Tibial artery (tissue), 4 donors: ENCODE results near the gene HOXC10.

Experiments
- DNase-seq, 2 donors: peaks; one replicate each; pipeline ENCODE4 v3.0.0-alpha.2; 2019
- H3K27ac ChIP-seq, 2 donors: fragments of 200-600 bp; sonication (generic) in 1 of 2; 1 replicate in 1 of 2; 2 replicates in 1 of 2; pipeline ENCODE4 v1.5.1; 2018 to 2019; ENCODE audit warnings: mild to moderate bottlenecking in 1 of 2
- H3K27me3 ChIP-seq, 2 donors: fragments of 200-600 bp; sonication (generic) in 1 of 2; one replicate each; pipeline versions ENCODE4 v1.5.1 to v1.6.0; 2016 to 2019
- H3K36me3 ChIP-seq, 3 donors: fragments of 200-600 bp; sonication (generic) in 2 of 3; one replicate each; pipeline ENCODE4 v1.5.1; 2016 to 2019; ENCODE audit warnings: mild to moderate bottlenecking in 2 of 3
- H3K4me1 ChIP-seq, 4 donors: fragments of 200-600 bp; sonication (generic) in 2 of 4; 1 replicate in 3 of 4; 2 replicates in 1 of 4; pipeline ENCODE4 v1.5.1; 2016 to 2019
- H3K4me3 ChIP-seq, 2 donors: fragments of 200-600 bp; sonication (generic) in 1 of 2; 1 replicate in 1 of 2; 2 replicates in 1 of 2; pipeline ENCODE4 v1.5.1; 2018 to 2019; ENCODE audit warnings: mild to moderate bottlenecking in 2 of 2
- H3K9me3 ChIP-seq, 3 donors: fragments of 200-600 bp; sonication (generic) in 1 of 3; one replicate each; pipeline ENCODE4 v1.5.1; 2016 to 2019
- intact Hi-C: fragments of 100-400 bp; cut with DNase I; formaldehyde crosslinking; loops from one replicate; pipeline ENCODE4 v1.15.0; 2023; ENCODE audit warnings: low total_unique reads
- TF ChIP-seq, protein P1 (sequence below), 2 experiments: fragments of 200-600 bp in 1 of 2; fragments of 450-650 bp in 1 of 2; IDR thresholded peaks; one replicate each; pipeline ENCODE4 v1.5.1; 2017 to 2019; ENCODE audit warnings: antibody characterized with exemption in 2 of 2, mild to moderate bottlenecking in 1 of 2, moderate library complexity in 1 of 2

The HOXC10 gene

DNA sequence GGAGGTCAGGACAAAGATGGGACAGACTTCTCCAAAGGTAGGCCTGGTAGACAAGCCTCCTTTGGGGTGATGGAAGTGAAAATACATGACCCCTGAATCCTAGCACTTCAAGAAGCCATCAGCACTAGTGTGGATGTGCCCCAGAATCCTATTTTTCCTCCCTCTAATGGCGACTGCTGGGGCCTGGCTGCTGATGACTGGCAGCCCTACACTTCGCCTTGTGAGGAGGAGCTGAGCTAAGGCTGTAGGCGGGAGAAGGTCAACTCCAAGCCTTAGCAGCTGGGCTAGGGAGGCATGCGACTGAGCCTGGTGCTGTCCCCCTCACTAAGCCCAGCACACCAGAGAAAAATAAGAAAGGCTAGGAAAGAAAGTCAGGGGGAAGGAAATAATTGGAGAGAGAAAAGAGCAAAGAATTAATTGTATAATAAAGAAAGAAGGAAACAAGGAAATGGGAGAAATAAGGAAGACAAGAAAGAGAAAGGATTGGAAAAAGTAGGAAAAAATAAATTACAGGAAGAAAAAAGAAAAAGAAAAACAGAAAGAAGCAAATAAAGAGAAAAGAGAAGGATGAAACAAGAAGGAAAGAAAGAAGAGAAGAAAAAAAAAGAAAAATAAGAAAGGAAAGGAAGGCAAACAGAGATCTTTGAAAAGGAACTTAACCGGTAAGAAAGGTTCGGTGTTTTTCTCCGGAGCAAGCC is 4.7 kb upstream of the HOXC10 start:
- no peaks in the 10 kb centered on the region for H3K9me3 ChIP-seq
- H3K4me1 ChIP-seq = peaks cover 0 to 66% (median 31%) of the 10 kb centered on the region in 4 donors
- H3K36me3 ChIP-seq = no peaks in the 10 kb centered on the region
- TF ChIP-seq, protein P1, sequence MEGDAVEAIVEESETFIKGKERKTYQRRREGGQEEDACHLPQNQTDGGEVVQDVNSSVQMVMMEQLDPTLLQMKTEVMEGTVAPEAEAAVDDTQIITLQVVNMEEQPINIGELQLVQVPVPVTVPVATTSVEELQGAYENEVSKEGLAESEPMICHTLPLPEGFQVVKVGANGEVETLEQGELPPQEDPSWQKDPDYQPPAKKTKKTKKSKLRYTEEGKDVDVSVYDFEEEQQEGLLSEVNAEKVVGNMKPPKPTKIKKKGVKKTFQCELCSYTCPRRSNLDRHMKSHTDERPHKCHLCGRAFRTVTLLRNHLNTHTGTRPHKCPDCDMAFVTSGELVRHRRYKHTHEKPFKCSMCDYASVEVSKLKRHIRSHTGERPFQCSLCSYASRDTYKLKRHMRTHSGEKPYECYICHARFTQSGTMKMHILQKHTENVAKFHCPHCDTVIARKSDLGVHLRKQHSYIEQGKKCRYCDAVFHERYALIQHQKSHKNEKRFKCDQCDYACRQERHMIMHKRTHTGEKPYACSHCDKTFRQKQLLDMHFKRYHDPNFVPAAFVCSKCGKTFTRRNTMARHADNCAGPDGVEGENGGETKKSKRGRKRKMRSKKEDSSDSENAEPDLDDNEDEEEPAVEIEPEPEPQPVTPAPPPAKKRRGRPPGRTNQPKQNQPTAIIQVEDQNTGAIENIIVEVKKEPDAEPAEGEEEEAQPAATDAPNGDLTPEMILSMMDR (IDR thresholded peaks at IDR 0.05) = no peak
- peak overlapping the region; percentile 93 to 98 for H3K27ac ChIP-seq
- peak overlapping the region; percentile 64 to 84 for H3K4me3 ChIP-seq
- no peaks in the 10 kb centered on the region for H3K27me3 ChIP-seq
- no peak for DNase-seq
- intact Hi-C loops = loop anchor here (5.0 kb wide), 1 partner anchor 222 kb away; no protein-coding TSS in a partner anchor

DNA sequence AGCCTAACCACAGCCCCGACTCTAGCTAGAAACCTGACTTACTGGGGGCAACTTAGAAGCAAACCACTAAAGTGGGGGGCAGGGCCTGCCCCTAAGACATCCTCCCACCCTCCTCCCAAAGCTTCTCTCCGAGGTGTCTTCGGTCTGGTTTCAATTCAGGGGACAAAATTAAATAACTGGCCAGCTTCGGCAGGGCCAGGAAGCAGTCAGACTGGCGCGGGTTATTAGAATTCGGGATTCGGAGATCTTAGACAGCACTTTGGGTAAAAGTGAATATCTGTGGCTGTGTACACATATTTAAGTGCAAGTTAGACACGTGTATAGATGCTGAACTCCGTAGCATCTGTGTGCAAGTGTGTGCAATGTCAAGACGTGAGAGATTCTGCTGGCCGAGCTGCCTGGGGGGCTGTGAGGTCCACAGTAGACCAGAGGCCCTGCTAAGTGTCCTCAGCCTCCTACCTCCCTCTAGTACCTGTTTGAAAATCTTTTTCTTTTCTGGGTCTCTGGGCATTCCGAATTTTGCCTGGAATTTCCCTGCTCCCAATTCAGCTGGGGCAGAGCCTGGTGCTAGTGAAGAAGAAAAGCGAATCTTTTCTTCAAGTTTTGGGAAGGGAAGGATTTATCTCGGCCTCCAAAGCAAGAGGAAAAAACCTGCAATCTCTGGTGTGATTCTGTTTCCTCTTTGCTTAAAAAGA is 4.0 kb upstream of the HOXC10 start:
- Histone ChIP-seq H3K9me3 (no peaks in the 10 kb centered on the region), H3K4me1 (peaks cover 0 to 59% (median 30%) of the 10 kb centered on the region in 4 donors), H3K27me3 (no peaks in the 10 kb centered on the region), H3K27ac (peak overlapping the region; percentile 93 to 98), H3K4me3 (peak overlapping the region; percentile 64 to 84), H3K36me3 (no peaks in the 10 kb centered on the region)
- TF ChIP-seq, protein P1 (IDR thresholded peaks at IDR 0.05) = no peak
- intact Hi-C loops = loop anchor here (5.0 kb wide), 1 partner anchor 221 kb away; no protein-coding TSS in a partner anchor
- no peak for DNase-seq

DNA sequence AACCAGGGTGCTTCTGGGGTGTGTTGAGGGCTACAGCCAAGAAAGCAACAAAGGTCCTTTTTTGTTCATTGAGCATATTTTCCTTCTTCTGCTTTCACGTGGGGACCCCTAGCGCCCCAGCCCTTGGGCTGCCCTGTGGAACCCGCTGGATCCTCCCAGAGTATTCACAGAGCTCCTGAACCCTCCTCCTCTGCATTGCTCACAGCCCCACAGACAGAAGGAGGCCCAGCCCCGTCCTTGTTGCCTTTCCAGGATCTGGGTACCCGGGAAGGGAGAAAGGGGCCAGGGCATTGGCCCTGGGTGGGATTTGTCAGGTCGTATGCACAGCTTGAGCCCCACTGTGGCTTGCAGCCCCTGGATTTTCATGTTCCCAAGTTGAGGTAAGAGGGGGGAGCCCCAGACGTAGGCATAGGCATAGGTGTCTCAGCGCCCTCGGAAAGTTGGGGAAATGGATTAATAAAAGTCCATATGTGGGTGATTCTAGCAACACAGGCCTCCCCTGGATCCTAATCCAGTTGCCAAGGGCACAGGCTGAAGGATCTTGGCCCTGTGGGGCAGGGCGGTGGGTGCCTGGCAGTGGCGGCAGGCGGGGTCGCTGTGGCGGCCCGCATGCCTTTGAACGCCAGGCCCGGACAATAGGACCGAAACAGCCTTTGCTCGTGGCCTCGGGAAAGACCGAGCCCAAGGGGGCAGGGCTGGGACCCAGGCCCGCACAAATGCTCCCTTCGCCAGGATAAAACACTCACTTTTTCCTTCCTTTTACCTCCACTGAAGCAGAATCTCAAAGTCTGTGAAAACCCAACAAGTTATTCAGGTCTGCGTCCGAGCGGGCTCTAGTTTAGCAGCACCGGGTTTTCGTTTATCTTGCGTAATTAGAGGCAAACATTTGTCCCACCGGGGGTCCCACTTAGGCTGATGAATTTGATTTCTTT is 3.0 kb upstream of the HOXC10 start:
- H3K4me1 ChIP-seq = peaks cover 0 to 50% (median 29%) of the 10 kb centered on the region in 4 donors
- no peaks in the 10 kb centered on the region for H3K9me3 ChIP-seq
- no peaks in the 10 kb centered on the region for H3K27me3 ChIP-seq
- intact Hi-C loops = loop anchor here (5.0 kb wide), 1 partner anchor 220 kb away; no protein-coding TSS in a partner anchor
- peak overlapping the region; percentile 64 to 84 for H3K4me3 ChIP-seq
- H3K27ac ChIP-seq = peak overlapping the region; percentile 93 to 98
- TF ChIP-seq, protein P1 (IDR thresholded peaks at IDR 0.05) = no peak
- H3K36me3 ChIP-seq = no peaks in the 10 kb centered on the region
- no peak for DNase-seq

DNA sequence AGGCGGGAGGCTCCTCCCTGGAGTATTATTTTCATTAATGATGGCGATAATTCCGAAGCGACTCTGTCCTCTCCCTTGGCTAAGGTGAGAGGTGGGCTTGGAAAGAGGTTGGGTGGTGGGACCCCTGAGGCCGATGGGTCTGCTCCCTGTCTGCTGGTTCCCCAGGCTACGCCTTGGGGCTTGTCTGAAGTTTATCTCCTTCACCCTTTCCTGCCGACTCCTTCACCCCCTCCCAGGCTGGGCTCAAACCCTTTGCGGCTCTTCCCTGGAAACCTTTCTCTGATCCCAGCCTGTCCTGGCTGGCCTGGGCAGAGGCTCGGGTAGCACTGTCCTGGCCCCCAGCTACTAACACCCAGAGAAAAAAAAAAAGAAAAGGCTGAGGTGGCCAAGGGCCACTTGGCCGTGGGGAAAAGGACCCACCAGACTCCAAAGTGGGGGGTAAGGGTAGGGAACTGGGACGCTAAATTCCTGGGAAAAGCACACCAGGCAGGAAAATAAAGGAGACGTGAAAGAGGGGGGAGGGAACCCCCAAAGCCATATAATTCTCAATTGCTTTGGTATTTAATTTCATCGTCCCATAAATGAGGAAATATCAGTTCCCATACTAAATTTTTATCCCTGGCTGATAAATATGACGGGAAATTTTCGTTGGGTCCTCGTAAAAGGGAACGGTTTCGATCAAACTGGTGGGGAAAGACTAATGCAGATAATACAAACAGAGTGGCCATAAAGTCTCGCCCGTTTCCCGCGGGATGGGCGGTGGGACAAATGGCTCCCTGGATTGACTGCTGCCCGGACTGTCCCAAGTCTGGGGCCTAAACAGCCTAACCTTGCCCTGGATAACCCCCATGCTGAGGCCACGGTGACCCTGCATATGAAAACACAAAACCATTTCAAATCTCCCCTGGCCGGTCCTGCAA is 2.0 kb upstream of the HOXC10 start:
- Histone ChIP-seq H3K27me3 (no peaks in the 10 kb centered on the region), H3K27ac (peak overlapping the region; percentile 93 to 98), H3K4me3 (peak overlapping the region; percentile 64 to 84), H3K9me3 (no peaks in the 10 kb centered on the region), H3K36me3 (no peaks in the 10 kb centered on the region), H3K4me1 (peaks cover 0 to 52% (median 32%) of the 10 kb centered on the region in 4 donors)
- TF ChIP-seq, protein P1 (IDR thresholded peaks at IDR 0.05) = no peak
- intact Hi-C loops = loop anchor here (5.0 kb wide), 1 partner anchor 219 kb away; no protein-coding TSS in a partner anchor
- no peak for DNase-seq
